ENCODE results near the gene CDKAL1.

Gene CDKAL1

DNA sequence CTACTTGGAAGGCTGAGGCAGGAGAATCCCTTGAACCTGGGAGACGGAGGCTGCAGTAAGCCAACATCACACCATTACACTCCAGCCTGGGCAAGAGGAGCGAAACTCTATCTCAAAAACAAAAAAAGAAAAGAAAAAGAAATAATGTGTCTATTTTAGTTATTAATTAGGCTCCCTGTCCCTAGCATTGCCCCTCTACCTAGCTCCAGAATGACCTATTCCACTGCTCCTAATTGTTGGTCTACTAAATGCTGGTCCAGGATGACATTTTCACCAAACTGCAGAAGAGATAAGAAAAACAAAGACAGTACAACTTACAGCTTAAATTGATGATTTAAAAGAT is 629.6 kb downstream of the CDKAL1 start:
- H3F3A ChIP-seq (ENCODE audit: low read depth): no peaks in the 10 kb centered on the region
- H3K9ac ChIP-seq (ENCODE audit: low read depth, low read length, poor library complexity, severe bottlenecking): no peak overlapping the region
- H4K20me1 ChIP-seq (ENCODE audit: insufficient read depth, low read length, poor library complexity, severe bottlenecking): no peaks in the 10 kb centered on the region
- TF ChIP-seq EZH2phosphoT487 (IDR thresholded peaks at IDR 0.05; ENCODE audit: borderline replicate concordance): no peak
- TF ChIP-seq, protein P1, sequence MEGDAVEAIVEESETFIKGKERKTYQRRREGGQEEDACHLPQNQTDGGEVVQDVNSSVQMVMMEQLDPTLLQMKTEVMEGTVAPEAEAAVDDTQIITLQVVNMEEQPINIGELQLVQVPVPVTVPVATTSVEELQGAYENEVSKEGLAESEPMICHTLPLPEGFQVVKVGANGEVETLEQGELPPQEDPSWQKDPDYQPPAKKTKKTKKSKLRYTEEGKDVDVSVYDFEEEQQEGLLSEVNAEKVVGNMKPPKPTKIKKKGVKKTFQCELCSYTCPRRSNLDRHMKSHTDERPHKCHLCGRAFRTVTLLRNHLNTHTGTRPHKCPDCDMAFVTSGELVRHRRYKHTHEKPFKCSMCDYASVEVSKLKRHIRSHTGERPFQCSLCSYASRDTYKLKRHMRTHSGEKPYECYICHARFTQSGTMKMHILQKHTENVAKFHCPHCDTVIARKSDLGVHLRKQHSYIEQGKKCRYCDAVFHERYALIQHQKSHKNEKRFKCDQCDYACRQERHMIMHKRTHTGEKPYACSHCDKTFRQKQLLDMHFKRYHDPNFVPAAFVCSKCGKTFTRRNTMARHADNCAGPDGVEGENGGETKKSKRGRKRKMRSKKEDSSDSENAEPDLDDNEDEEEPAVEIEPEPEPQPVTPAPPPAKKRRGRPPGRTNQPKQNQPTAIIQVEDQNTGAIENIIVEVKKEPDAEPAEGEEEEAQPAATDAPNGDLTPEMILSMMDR (conservative IDR thresholded peaks at IDR 0.05; ENCODE audit: low read length): no peak
- H2AFZ ChIP-seq (ENCODE audit: low read length): no peak overlapping the region
- peaks cover 20% of the 10 kb centered on the region for H3K4me1 ChIP-seq (ENCODE audit: insufficient read depth, low read length, poor library complexity, severe bottlenecking)
- H3K27me3 ChIP-seq (ENCODE audit: insufficient read depth, low read length, poor library complexity, severe bottlenecking): no peaks in the 10 kb centered on the region
- H3K79me2 ChIP-seq (ENCODE audit: insufficient read depth, low read length): no peaks in the 10 kb centered on the region
- no peaks in the 10 kb centered on the region for H3K36me3 ChIP-seq (ENCODE audit: insufficient read depth, low read length)
- H3K9me3 ChIP-seq (ENCODE audit: insufficient read depth, low read depth, low read length): no peaks in the 10 kb centered on the region
- no peak overlapping the region for H3K4me3 ChIP-seq (ENCODE audit: low read length, poor library complexity, severe bottlenecking)
- H3K9me2 ChIP-seq (replicated peaks; ENCODE audit: low read depth, low read length): no peaks in the 10 kb centered on the region
- H3K4me2 ChIP-seq (ENCODE audit: low read depth, low read length, poor library complexity, severe bottlenecking): no peak overlapping the region

DNA sequence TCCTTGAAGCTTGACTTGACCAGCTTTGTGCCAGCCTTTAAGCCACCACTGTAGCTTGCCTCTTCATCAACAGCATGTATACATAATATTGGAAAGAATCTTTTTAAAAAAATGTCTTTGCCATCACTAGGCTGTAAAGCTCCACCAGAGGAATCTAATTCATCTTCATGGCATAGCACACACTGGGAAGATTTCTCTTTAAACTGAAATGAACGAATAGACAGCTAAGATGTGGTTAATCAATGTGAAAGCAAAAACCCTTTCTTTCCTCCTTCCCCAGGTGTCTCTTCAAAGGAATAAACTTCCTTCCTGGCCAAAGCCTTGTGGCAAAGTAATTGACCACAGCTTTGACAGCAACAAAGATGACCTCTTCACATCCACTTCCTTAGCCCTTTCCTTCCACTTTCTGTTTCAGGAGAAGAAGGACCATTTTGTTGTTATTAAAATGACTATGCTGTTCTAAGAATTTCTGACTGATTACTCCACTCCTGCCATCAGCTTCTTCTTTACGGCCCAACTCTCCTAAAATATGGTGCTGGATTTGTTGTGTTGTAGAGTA is 630.6 kb downstream of the CDKAL1 start:
- Histone ChIP-seq H3K4me2 (ENCODE audit: low read depth, low read length, poor library complexity, severe bottlenecking) (peak overlapping the region; percentile 32), H3K9ac (ENCODE audit: low read depth, low read length, poor library complexity, severe bottlenecking) (no peak overlapping the region), H3K4me1 (ENCODE audit: insufficient read depth, low read length, poor library complexity, severe bottlenecking) (peaks cover 20% of the 10 kb centered on the region), H3K36me3 (ENCODE audit: insufficient read depth, low read length) (no peaks in the 10 kb centered on the region), H2AFZ (ENCODE audit: low read length) (no peak overlapping the region), H3F3A (ENCODE audit: low read depth) (no peaks in the 10 kb centered on the region), H3K79me2 (ENCODE audit: insufficient read depth, low read length) (no peaks in the 10 kb centered on the region), H3K9me3 (ENCODE audit: insufficient read depth, low read depth, low read length) (no peaks in the 10 kb centered on the region), H3K4me3 (ENCODE audit: low read length, poor library complexity, severe bottlenecking) (peak overlapping the region; percentile 21), H3K9me2 (replicated peaks; ENCODE audit: low read depth, low read length) (no peaks in the 10 kb centered on the region), H4K20me1 (ENCODE audit: insufficient read depth, low read length, poor library complexity, severe bottlenecking) (no peaks in the 10 kb centered on the region), H3K27me3 (ENCODE audit: insufficient read depth, low read length, poor library complexity, severe bottlenecking) (no peaks in the 10 kb centered on the region)
- TF ChIP-seq, protein P1 (conservative IDR thresholded peaks at IDR 0.05; ENCODE audit: low read length): no peak
- TF ChIP-seq EZH2phosphoT487 (IDR thresholded peaks at IDR 0.05; ENCODE audit: borderline replicate concordance): no peak

DNA sequence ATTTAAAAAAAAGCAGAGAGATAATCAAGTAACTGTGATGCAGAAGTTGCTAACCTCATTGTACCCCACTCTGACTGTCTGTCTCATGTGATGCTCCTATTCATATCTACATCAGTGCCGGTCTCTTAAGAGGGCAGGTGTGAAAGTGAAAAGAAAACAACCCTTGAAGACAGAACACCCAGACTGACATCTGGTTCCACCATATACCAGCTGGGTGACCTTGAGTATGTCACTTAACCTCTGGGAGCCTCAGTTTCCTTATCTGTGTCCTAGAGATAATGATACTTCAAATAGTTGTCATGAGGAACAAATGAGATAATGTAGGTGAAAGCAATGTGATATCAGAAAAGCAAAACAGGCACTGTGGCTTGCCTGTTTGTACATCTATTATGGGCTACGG is 632.5 kb downstream of the CDKAL1 start:
- H3K9me3 ChIP-seq (ENCODE audit: insufficient read depth, low read depth, low read length): no peaks in the 10 kb centered on the region
- H2AFZ ChIP-seq (ENCODE audit: low read length): no peak overlapping the region
- no peaks in the 10 kb centered on the region for H3K9me2 ChIP-seq (replicated peaks; ENCODE audit: low read depth, low read length)
- H3K4me2 ChIP-seq (ENCODE audit: low read depth, low read length, poor library complexity, severe bottlenecking): no peak overlapping the region
- no peaks in the 10 kb centered on the region for H3K79me2 ChIP-seq (ENCODE audit: insufficient read depth, low read length)
- peaks cover 18% of the 10 kb centered on the region for H3K4me1 ChIP-seq (ENCODE audit: insufficient read depth, low read length, poor library complexity, severe bottlenecking)
- H3K4me3 ChIP-seq (ENCODE audit: low read length, poor library complexity, severe bottlenecking): no peak overlapping the region
- no peaks in the 10 kb centered on the region for H4K20me1 ChIP-seq (ENCODE audit: insufficient read depth, low read length, poor library complexity, severe bottlenecking)
- no peaks in the 10 kb centered on the region for H3K27me3 ChIP-seq (ENCODE audit: insufficient read depth, low read length, poor library complexity, severe bottlenecking)
- no peaks in the 10 kb centered on the region for H3F3A ChIP-seq (ENCODE audit: low read depth)
- H3K36me3 ChIP-seq (ENCODE audit: insufficient read depth, low read length): no peaks in the 10 kb centered on the region
- H3K9ac ChIP-seq (ENCODE audit: low read depth, low read length, poor library complexity, severe bottlenecking): no peak overlapping the region
- TF ChIP-seq, protein P1 (conservative IDR thresholded peaks at IDR 0.05; ENCODE audit: low read length): no peak
- no peak for TF ChIP-seq EZH2phosphoT487 (IDR thresholded peaks at IDR 0.05; ENCODE audit: borderline replicate concordance)
